IPS DF 6.9 (cell line): ENCODE results near the gene FSTL3.

ENCODE experiments used
- DNase-seq: peaks from one replicate; pipeline ENCODE4 v3.0.0-alpha.2; 2013; ENCODE audit warnings: low read depth, low spot score
- H3K27ac ChIP-seq: one replicate; pipeline ENCODE4 v1.5.1; 2013; ENCODE audit warnings: low read length, control low read depth
- H3K27me3 ChIP-seq: 2 replicates; pipeline ENCODE4 v1.6.1; 2013; ENCODE audit warnings: mild to moderate bottlenecking, low read length; ENCODE audit not compliant: control insufficient read depth, insufficient read depth
- H3K36me3 ChIP-seq: 2 replicates; pipeline ENCODE4 v1.6.1; 2013; ENCODE audit warnings: low read length; ENCODE audit not compliant: control insufficient read depth, insufficient read depth
- H3K4me1 ChIP-seq: 2 replicates; pipeline ENCODE4 v1.6.1; 2013; ENCODE audit warnings: low read length; ENCODE audit not compliant: control insufficient read depth, insufficient read depth
- H3K4me3 ChIP-seq: 2 replicates; pipeline ENCODE4 v1.5.1; 2013; ENCODE audit warnings: mild to moderate bottlenecking, low read length
- H3K9me3 ChIP-seq: 2 replicates; pipeline ENCODE4 v1.6.1; 2013; ENCODE audit warnings: low read length, inconsistent platforms; ENCODE audit not compliant: control insufficient read depth, insufficient read depth
- WGBS: extraction: QIAGEN DNeasy Blood & Tissue Kit; methylation state at CpG from one replicate; pipeline ENCODE4 v1.1.7; 2013; ENCODE audit warnings: mixed read lengths, missing lambda C conversion rate; ENCODE audit not compliant: insufficient read length, insufficient coverage; 5-methylcytosine and 5-hydroxymethylcytosine counted together

The FSTL3 gene

DNA sequence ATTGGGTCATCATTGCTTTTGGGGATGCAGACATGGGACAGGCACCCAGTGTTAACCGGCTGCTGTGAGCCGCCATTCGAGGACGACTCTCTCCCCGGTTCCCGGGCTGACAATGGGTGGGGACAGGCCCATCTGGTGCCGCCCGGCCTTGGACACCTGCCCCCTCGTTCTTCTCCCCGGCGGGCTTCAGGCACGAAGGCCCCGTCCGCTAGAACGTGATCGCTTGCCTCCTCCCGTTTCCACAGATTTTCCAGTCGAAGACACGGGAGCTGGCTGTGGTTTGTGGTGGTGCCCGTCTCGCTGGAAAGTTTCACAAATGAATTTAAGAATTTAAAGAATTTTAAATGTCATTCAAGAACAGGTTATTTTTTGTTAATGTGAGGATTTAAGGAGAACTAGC is 34.6 kb downstream of the FSTL3 start:
- Histone ChIP-seq H3K36me3 (no peaks in the 10 kb centered on the region), H3K9me3 (no peaks in the 10 kb centered on the region), H3K4me1 (peaks cover 2% of the 10 kb centered on the region; the same call in 1 of the 2 replicates), H3K27ac (no peak overlapping the region), H3K4me3 (no peak overlapping the region), H3K27me3 (no peaks in the 10 kb centered on the region)
- no peak for DNase-seq
- no CpG with 5 or more reads among the region's 21 CpGs for WGBS

DNA sequence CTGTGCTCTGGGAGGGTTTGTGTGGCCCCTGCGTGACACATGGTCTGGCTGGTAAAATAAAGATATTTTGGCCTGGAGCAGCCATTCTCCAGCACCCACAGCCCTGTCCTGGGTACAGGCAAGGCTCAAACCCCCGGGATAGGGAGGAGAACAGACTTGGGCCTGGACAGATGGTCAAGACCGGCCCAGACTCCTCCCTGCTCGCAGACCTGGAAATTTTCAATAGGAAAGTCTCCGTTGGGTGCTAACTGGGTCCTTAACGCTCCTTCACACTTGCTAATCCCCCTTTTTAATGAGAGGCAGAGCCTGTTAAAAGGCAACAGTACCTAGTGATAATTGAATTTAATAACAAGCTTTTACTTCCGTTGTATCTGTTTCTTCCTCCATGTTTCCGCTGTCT is 35.1 kb downstream of the FSTL3 start:
- Histone ChIP-seq H3K9me3 (no peaks in the 10 kb centered on the region), H3K27ac (no peak overlapping the region), H3K27me3 (no peaks in the 10 kb centered on the region), H3K4me1 (peaks cover 2% of the 10 kb centered on the region; the same call in 1 of the 2 replicates), H3K4me3 (no peak overlapping the region), H3K36me3 (no peaks in the 10 kb centered on the region)
- no peak for DNase-seq
- no CpG with 5 or more reads among the region's 8 CpGs for WGBS

DNA sequence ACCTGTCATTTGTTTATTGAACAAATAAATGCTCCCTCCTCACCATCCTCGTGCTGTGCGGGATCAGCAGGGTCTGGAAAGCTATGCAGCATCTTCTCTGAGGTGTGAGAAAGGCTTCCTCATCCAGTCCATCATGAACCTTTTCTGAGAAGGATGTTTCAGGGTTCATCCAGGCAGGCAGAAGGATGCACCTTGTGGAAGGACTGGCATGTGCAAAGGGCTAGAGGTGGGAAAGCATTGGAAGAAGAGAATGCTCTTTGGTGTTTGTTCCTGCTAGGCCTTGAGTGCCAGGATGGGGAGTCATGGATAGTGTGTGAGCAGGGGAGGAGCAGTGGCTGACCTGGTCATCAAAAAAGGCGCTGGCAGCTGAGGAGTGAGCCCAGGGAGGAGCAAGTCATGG is 39.2 kb downstream of the FSTL3 start:
- Histone ChIP-seq H3K27ac (no peak overlapping the region), H3K27me3 (no peaks in the 10 kb centered on the region), H3K4me1 (peaks cover 2% of the 10 kb centered on the region; the same call in 1 of the 2 replicates), H3K4me3 (no peak overlapping the region), H3K36me3 (no peaks in the 10 kb centered on the region; the same call in 1 of the 2 replicates), H3K9me3 (no peaks in the 10 kb centered on the region)
- no CpG with 5 or more reads among the region's 3 CpGs for WGBS
- DNase-seq: no peak

DNA sequence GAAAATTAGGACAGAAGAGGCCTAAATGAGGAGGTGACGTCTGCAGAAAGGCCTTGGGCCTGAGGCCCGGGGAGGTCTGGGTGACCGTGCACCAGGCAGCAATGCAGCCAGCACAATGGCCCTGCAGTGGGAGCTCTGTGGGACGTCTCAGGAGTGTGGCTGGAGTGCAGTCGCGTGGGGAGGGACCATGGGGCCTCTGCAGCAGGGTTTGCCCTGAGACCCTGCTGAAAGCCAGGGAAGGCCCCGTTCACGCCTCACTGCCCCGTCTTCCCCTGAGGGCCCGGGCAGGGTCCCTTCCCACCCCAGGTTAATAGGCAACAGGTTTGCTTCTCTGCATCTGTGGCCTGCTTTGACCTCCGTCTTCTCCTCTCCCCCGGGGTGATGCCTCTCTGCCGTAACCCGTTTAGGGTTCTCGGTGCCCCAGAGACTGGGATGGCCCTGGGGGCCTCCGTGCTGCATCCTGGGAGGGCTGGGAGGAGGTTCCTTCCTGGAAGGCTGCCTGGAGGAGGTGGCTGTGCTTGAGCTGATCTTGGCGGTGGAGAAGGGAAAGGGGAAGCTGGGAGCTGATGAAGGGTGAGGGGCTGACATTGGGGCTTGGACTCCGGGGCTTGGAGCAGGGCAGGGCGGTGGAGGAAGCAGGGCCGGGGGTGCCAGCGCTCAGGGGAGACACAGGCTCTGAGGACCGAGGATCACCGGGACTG is 42.2 kb downstream of the FSTL3 start:
- H3K9me3 ChIP-seq: no peaks in the 10 kb centered on the region
- H3K4me1 ChIP-seq: peaks cover 2% of the 10 kb centered on the region; the same call in 1 of the 2 replicates
- no peaks in the 10 kb centered on the region for H3K27me3 ChIP-seq
- no peak overlapping the region for H3K4me3 ChIP-seq
- no peaks in the 10 kb centered on the region; the same call in 1 of the 2 replicates for H3K36me3 ChIP-seq
- DNase-seq: no peak
- no peak overlapping the region for H3K27ac ChIP-seq
- no CpG with 5 or more reads among the region's 23 CpGs for WGBS

DNA sequence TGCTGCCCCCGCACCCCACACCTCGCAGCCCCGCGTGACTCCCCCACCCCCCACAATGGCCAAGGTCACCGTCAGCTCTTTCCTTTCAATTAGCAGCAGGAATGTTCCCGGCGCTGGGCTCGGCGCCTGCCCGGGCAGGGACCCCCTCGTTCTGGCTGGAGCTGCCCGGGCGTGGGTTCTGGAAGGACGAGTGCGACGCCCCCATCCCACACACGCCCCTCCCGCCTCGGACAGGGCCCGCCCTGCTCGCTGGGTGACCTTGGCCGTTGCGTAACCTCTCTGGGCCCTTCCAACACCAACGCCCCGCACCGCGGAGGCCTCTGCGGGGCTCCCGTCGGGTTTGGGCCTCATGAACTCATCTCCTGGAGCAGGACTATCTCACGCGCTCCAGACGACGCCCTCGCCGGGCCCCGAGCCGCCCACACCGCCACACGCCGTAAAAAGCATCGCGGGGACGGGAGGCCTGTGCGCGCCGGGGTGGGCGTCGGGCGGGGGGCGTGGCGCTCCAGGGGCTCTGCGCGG is 42.9 kb downstream of the FSTL3 start:
- no peak overlapping the region for H3K4me3 ChIP-seq
- no CpG with 5 or more reads among the region's 54 CpGs for WGBS
- H3K27me3 ChIP-seq: no peaks in the 10 kb centered on the region
- no peak for DNase-seq
- H3K27ac ChIP-seq: no peak overlapping the region
- no peaks in the 10 kb centered on the region for H3K9me3 ChIP-seq
- no peaks in the 10 kb centered on the region; the same call in 1 of the 2 replicates for H3K36me3 ChIP-seq
- peaks cover 2% of the 10 kb centered on the region; the same call in 1 of the 2 replicates for H3K4me1 ChIP-seq

DNA sequence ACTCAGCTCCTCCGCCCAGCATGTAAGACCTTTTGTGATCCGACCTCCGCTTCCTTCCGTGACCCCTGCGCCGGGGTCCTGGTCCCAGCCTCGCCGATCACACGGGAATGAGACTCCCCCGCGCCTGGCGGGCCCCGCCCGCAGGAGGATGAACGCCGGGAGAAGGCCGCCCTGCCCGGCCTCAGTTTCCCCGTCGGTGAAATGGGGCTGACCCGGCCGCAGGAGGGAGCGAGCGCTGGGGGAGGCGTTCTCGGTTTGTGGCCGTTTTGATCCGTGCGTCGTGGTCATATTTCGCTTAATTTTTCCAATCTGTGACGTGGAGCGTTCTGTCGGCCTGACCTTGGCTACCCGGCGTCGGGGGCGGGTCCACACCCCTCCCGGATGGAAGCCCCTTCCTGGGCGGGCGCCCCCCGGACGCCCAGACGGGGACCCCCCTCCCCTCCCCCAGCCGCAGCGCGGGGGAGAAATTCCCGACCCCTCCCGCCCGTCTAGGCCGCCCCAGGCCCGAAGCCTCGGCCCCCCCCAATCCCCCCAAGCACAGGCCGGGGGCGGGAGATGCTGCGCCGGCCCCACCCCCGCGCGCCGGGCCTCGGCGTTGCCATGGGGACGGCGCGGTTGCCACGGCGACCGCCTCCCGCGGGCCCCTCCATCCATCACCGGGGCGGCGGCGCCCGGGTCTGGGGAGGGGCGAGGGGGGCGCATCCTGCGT is 43.6 kb downstream of the FSTL3 start:
- Histone ChIP-seq H3K9me3 (no peaks in the 10 kb centered on the region), H3K4me1 (peaks cover 2% of the 10 kb centered on the region; the same call in 1 of the 2 replicates), H3K27ac (no peak overlapping the region), H3K36me3 (no peaks in the 10 kb centered on the region; the same call in 1 of the 2 replicates), H3K27me3 (no peaks in the 10 kb centered on the region), H3K4me3 (no peak overlapping the region)
- WGBS: no CpG with 5 or more reads among the region's 79 CpGs
- no peak for DNase-seq

DNA sequence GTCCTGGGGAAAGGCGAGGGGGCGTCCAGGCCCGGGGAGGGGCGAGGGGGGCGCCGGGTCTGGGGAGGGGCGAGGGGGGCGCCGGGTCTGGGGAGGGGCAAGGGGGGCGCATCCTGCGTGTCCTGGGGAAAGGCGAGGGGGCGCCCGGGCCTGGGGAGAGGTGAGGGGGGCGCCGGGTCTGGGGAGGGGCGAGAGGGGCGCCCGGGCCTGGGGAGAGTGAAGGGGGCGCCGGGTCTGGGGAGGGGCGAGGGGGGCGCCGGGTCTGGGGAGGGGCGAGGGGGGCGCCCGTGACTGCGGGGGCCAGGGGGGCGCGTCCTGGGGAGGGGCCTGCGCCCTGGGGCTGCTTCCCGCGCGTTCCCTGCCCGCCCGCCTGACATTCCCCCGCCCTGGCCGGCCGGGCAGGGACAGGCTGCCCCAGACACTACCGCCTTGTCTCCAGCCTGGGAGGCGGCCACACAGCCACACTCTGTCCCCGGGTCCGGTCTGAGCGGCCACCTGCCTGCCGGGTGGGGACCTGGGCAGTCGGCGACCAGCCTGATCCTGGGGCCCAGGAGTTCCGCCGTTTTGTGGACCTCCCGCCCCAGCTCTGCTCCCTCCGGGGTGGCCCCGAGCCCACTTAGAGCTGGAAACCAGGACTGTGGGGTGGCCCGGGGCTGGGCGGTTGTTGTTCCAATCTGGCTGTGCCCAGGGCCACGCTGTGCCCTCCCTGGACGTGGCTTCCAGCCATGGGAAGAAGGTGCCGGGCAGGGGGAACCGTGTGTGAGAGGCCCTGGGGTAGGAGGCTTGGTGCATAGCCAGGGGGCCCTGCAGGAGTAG is 44.4 kb downstream of the FSTL3 start:
- Histone ChIP-seq H3K27me3 (no peaks in the 10 kb centered on the region), H3K4me3 (no peak overlapping the region), H3K9me3 (no peaks in the 10 kb centered on the region), H3K4me1 (peaks cover 2% of the 10 kb centered on the region; the same call in 1 of the 2 replicates), H3K36me3 (no peaks in the 10 kb centered on the region; the same call in 1 of the 2 replicates), H3K27ac (no peak overlapping the region)
- WGBS: no CpG with 5 or more reads among the region's 58 CpGs
- DNase-seq: no peak

DNA sequence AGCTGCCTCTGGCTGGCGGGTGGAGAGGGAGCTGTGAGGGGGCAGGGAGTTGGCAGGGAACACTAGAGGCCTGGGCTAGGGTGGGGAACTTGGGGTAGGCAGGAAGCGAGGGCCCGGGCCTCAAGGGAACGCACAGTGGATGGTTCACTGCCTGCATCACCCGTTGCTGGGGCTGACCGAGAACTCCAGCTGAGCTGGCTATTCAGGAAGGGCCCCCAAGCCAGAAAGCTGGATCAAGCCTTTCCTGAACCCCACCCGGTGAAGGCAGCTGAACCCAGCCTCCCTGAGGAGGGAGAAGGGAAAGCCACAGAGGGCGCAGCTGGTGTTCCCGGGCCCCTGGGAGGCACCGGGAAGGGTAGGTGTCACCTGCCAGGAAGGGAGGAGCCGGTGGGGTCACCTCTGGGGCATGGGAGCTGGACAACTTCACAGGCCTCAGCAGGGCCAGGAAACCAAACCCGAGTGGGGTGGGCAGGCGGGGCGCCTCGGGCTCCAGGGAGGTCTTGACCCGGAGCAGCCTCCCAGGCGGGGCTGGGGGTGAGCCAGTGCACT is 46.4 kb downstream of the FSTL3 start:
- H3K27ac ChIP-seq: no peak overlapping the region
- no peaks in the 10 kb centered on the region; the same call in 1 of the 2 replicates for H3K36me3 ChIP-seq

DNA sequence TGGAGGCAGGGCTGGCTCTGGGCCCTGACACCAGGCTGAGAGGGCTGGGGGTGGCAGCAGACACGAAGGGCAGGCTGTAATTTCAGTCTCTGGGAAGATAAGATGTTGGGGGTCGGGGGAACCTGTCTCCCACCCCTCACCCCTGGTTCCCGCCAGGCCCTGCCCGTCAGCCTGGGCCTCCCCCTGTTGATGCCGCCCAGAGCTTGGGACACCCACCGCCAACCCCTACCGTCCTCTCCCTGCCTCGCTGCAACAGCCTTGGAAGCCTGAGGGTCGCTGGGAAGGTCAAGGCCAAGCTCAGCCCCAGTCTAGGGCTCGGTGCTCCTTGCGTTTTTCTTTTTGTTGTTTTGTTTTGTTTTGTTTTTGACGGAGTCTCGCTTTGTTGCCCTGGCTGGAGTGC is 47.1 kb downstream of the FSTL3 start:
- no peak overlapping the region for H3K4me3 ChIP-seq
- no peaks in the 10 kb centered on the region for H3K27me3 ChIP-seq
- DNase-seq: no peak
- no peak overlapping the region for H3K27ac ChIP-seq
- no peaks in the 10 kb centered on the region; the same call in 1 of the 2 replicates for H3K36me3 ChIP-seq
- H3K9me3 ChIP-seq: no peaks in the 10 kb centered on the region
- peaks cover 4% of the 10 kb centered on the region; the same call in 1 of the 2 replicates for H3K4me1 ChIP-seq
- WGBS: no CpG with 5 or more reads among the region's 13 CpGs

More for the DNA sequence above, 46.4 kb downstream of the FSTL3 start:
- no peak for DNase-seq
- no CpG with 5 or more reads among the region's 17 CpGs for WGBS
- Histone ChIP-seq H3K4me1 (peaks cover 2% of the 10 kb centered on the region; the same call in 1 of the 2 replicates), H3K27me3 (no peaks in the 10 kb centered on the region), H3K4me3 (no peak overlapping the region), H3K9me3 (no peaks in the 10 kb centered on the region)
